ENCODE data around the gene SYS1. TPM values are rescaled to one million over a fixed set of nuclear protein-coding genes. Genes with fewer than 3 reads are reported as not detected.

SYS1 gene
- total RNA-seq, 3 donors from 2014 or later = 30.8 to 56.3 (median 47.3) TPM

- DNase-seq (ENCODE audit: low spot score in 2 of 2) = no peak
- Histone ChIP-seq H3K36me3 (no peaks in the 10 kb centered on the region), H3K9me3 (no peaks in the 10 kb centered on the region), H3K4me3 (peak overlapping the region in 1 of 3 donors; percentile 90), H3K4me1 (no peaks in the 10 kb centered on the region), H3K27me3 (no peaks in the 10 kb centered on the region), H3K27ac (peak overlapping the region in 1 of 2 donors; percentile 93)
- intact Hi-C loops (cut with DNase I; ENCODE audit: low total_unique reads) = no loop called here
- no peak for TF ChIP-seq POLR2A (IDR thresholded peaks at IDR 0.05)
- no peak for TF ChIP-seq CTCF (IDR thresholded peaks at IDR 0.05)
- no peak for TF ChIP-seq POLR2AphosphoS5 (IDR thresholded peaks at IDR 0.05)
Observed at GRCh38 chr20:45408646-45409213, 45.8 kb downstream of the SYS1 start.

- H3K27me3 ChIP-seq = no peaks in the 10 kb centered on the region
- H3K27ac ChIP-seq = no peak overlapping the region
- DNase-seq (ENCODE audit: low spot score in 2 of 2) = no peak
- H3K36me3 ChIP-seq = no peaks in the 10 kb centered on the region
- no peaks in the 10 kb centered on the region for H3K9me3 ChIP-seq
- no peak for TF ChIP-seq POLR2A (IDR thresholded peaks at IDR 0.05)
- TF ChIP-seq CTCF (IDR thresholded peaks at IDR 0.05) = no peak
- TF ChIP-seq POLR2AphosphoS5 (IDR thresholded peaks at IDR 0.05) = no peak
- no peak overlapping the region for H3K4me3 ChIP-seq
- intact Hi-C loops (cut with DNase I; ENCODE audit: low total_unique reads) = no loop called here
- H3K4me1 ChIP-seq = no peaks in the 10 kb centered on the region
Observed at GRCh38 chr20:45409521-45410272, 46.7 kb downstream of the SYS1 start.

GRCh38 chr20:45410887-45411286, 47.9 kb downstream of the SYS1 start:
- Histone ChIP-seq H3K36me3 (no peaks in the 10 kb centered on the region), H3K27me3 (no peaks in the 10 kb centered on the region), H3K4me1 (no peaks in the 10 kb centered on the region), H3K9me3 (no peaks in the 10 kb centered on the region), H3K27ac (no peak overlapping the region), H3K4me3 (no peak overlapping the region)
- TF ChIP-seq CTCF (IDR thresholded peaks at IDR 0.05) (no peak), POLR2A (IDR thresholded peaks at IDR 0.05) (no peak), POLR2AphosphoS5 (IDR thresholded peaks at IDR 0.05) (no peak)
- no peak for DNase-seq (ENCODE audit: low spot score in 2 of 2)
- intact Hi-C loops (cut with DNase I; ENCODE audit: low total_unique reads) = no loop called here

GRCh38 chr20:45412653-45413052, 49.7 kb downstream of the SYS1 start:
- no peak for TF ChIP-seq POLR2AphosphoS5 (IDR thresholded peaks at IDR 0.05)
- no peak for TF ChIP-seq POLR2A (IDR thresholded peaks at IDR 0.05)
- intact Hi-C loops (cut with DNase I; ENCODE audit: low total_unique reads) = no loop called here
- no peaks in the 10 kb centered on the region for H3K9me3 ChIP-seq
- no peak overlapping the region for H3K4me3 ChIP-seq
- no peaks in the 10 kb centered on the region for H3K27me3 ChIP-seq
- no peaks in the 10 kb centered on the region for H3K36me3 ChIP-seq
- no peak for DNase-seq (ENCODE audit: low spot score in 2 of 2)
- H3K27ac ChIP-seq = no peak overlapping the region
- peaks cover 0 to 10% of the 10 kb centered on the region in 2 donors for H3K4me1 ChIP-seq

GRCh38 chr20:45413479-45413878, 50.5 kb downstream of the SYS1 start:
- intact Hi-C loops (cut with DNase I; ENCODE audit: low total_unique reads) = no loop called here
- Histone ChIP-seq H3K4me1 (peaks cover 0 to 13% of the 10 kb centered on the region in 2 donors), H3K9me3 (no peaks in the 10 kb centered on the region), H3K36me3 (no peaks in the 10 kb centered on the region), H3K27ac (no peak overlapping the region), H3K4me3 (no peak overlapping the region), H3K27me3 (no peaks in the 10 kb centered on the region)
- DNase-seq (ENCODE audit: low spot score in 2 of 2) = no peak
- no peak for TF ChIP-seq POLR2A (IDR thresholded peaks at IDR 0.05)
- TF ChIP-seq POLR2AphosphoS5 (IDR thresholded peaks at IDR 0.05) = no peak
- TF ChIP-seq CTCF (IDR thresholded peaks at IDR 0.05) = no peak

Data from breast epithelium (tissue), 4 donors.